NB4 (cell line): ENCODE data around the gene ROBO1.

Experiments used
- DNase-seq: peaks from one replicate; pipeline ENCODE4 v3.0.0; 2010; ENCODE audit warnings: low read depth
- H3K4me3 ChIP-seq: one replicate; pipeline ENCODE4 v1.5.1; 2011; ENCODE audit warnings: mild to moderate bottlenecking, low read depth, low read length, moderate library complexity
- MYC ChIP-seq: IDR thresholded peaks from 2 replicates; pipeline ENCODE4 v1.6.1; 2011; ENCODE audit warnings: low read depth, low read length
- POLR2A ChIP-seq: IDR thresholded peaks from 2 replicates; pipeline ENCODE4 v1.6.1; 2011; ENCODE audit warnings: mild to moderate bottlenecking; ENCODE audit not compliant: insufficient read length; ENCODE audit errors: extremely low read depth
- TF ChIP-seq, protein P1 (sequence below): IDR thresholded peaks from one replicate; pipeline ENCODE4 v1.5.1; 2012; ENCODE audit warnings: low read depth, low read length
- TF ChIP-seq, protein P2 (sequence below): IDR thresholded peaks from 2 replicates; pipeline ENCODE4 v1.6.1; 2011; ENCODE audit warnings: low read depth, low read length

Gene ROBO1

DNA sequence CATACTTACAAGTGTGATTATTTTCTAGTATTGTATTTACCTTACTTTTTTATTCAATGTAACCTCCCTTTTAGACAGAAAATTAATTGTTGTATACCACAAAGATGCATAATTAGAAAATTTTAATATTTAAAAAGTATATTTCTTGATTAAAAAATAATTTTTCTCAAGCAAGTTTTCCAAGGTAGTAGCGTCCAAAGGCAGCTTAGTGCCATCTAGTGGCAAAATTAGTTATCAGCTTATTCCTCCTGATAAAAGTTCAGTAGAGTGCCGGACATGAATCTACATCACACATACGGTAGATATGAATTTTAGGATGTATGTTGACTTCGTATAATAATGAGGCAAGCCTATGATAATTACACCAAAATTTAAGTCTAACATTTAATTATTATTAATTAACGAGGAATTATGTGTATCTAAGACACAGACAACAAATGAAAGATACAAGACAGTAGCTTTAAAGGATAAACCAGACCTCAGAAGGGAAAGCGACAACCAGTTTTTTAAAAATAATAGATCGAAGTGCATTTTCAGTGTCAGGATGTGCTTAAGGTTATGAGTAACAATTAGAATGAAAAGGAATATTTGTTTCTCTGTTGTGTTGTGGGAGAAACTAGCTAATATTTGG lies 405.9 kb downstream of the ROBO1 start:
- H3K4me3 ChIP-seq: no peak overlapping the region
- TF ChIP-seq, protein P1, sequence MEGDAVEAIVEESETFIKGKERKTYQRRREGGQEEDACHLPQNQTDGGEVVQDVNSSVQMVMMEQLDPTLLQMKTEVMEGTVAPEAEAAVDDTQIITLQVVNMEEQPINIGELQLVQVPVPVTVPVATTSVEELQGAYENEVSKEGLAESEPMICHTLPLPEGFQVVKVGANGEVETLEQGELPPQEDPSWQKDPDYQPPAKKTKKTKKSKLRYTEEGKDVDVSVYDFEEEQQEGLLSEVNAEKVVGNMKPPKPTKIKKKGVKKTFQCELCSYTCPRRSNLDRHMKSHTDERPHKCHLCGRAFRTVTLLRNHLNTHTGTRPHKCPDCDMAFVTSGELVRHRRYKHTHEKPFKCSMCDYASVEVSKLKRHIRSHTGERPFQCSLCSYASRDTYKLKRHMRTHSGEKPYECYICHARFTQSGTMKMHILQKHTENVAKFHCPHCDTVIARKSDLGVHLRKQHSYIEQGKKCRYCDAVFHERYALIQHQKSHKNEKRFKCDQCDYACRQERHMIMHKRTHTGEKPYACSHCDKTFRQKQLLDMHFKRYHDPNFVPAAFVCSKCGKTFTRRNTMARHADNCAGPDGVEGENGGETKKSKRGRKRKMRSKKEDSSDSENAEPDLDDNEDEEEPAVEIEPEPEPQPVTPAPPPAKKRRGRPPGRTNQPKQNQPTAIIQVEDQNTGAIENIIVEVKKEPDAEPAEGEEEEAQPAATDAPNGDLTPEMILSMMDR: peak; percentile 66
- TF ChIP-seq, protein P2, sequence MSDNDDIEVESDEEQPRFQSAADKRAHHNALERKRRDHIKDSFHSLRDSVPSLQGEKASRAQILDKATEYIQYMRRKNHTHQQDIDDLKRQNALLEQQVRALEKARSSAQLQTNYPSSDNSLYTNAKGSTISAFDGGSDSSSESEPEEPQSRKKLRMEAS: no peak
- peak; percentile 41 for DNase-seq

DNA sequence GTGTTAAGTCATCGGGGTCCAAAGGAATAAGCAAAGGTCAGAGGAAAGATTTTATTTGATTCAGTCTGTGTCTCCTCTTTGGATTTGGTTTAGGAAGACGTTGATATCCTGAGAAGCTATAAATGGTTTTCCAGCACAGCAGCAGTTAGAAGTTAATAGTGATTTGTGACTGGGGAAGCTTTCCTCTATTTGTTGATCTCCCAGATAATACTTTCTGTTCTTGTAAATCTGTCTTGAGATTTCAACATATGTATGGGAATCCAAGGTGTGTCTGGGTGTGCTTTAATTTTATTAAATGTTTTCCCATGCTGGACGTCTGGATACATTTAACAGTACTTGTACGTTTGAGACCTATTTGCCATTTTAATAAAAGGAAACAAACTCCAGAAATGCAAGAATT lies 409.5 kb downstream of the ROBO1 start:
- DNase-seq: no peak
- TF ChIP-seq MYC: no peak
- TF ChIP-seq, protein P1: no peak
- no peak for TF ChIP-seq POLR2A
- TF ChIP-seq, protein P2: no peak
- no peak overlapping the region for H3K4me3 ChIP-seq

DNA sequence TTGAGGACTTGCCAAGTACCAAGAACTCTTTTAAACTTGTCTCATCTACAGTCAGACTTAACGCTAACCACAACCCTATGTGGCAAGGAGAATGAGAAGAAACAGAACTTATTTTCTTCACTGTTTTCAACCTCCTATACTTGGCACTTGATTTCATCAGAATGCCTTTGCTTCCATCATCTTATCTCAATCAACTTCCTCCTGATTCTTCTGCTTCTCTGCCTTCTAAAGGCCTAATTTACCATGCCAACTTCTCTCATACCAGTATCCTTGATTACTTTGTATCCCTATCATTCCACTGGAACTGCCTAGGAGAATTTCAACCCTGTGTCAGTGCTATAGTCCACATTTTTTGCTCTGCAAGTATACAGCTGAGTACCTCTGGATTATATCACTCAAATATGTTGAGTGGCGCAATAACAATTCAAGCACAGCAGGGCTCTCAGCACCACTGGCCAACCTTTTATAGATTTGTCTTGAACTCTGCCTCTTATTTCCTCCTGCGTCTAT lies 413.6 kb downstream of the ROBO1 start:
- DNase-seq: no peak
- H3K4me3 ChIP-seq: no peak overlapping the region
- TF ChIP-seq, protein P1: no peak
- TF ChIP-seq POLR2A (no peak), MYC (no peak)
- TF ChIP-seq, protein P2: no peak

DNA sequence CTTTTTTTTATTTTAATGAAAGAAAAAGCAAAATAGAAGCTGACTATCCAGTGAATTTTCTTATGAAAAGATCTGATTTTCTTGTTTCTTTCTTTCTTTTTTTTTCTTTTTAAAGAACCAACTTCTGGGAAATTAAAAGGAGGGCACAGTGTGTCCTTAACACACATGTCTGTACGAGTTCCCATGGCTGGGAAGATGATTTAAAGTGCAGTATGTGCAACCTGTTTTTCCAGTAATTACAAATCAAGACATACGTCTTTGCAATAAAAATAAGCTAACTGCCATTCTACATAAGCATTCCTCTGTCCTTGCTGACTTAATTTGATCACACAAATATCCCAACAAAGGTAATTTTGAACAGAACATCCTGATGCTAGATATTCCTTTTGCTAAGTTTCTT lies 416.1 kb downstream of the ROBO1 start:
- no peak for DNase-seq
- TF ChIP-seq MYC: no peak
- TF ChIP-seq, protein P1: no peak
- TF ChIP-seq, protein P2: no peak
- no peak for TF ChIP-seq POLR2A
- H3K4me3 ChIP-seq: no peak overlapping the region

DNA sequence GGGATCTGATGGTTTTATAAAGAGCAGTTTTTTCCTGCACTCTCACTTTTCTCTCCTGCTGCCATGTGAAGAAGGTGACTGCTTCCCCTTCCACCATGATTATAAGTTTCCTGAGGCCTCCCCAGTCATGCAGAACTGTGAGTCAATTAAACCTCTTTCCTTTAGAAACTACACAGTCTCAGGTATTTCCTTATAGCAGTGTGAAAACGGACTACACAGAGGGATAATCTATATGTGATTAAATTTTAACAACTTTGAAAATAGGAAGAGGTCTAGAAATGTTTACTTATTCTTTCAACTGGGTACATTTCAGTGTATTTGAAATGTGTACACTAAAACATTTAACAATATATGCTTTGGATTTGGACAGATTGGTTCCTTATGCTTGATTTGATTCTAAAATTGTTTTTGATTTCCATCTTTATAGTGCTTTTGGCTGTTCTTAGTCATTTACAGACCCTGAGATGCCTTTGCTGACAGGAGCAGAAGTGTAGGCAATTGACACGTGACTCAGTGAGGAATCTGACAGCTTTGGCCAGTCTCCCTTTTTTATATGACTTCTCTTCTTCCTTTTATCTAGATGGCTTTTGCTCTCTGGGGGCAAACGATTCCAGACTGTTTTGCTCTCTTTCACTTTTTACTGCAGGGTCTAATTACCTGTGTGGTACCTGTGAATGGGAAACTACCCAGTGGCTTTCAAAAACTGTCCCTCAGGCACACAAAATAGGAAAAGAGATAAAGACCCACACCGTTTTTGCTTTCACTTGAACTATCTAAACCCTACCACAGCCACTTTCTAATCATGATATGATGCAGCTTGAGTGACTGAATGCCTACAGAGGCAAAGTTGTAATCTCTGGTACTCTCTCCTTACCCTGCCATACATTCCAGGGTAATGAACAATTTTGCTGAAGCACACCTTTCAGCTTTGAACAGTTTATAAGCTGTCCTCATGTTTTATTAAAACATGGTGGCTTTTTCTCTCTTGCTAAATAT lies 422.6 kb downstream of the ROBO1 start:
- no peak for DNase-seq
- H3K4me3 ChIP-seq: no peak overlapping the region
- TF ChIP-seq, protein P1: no peak
- TF ChIP-seq POLR2A: no peak
